GOT3 (cell line): ENCODE data around the gene EGFL7.

Source experiments
- DNase-seq: peaks from one replicate; lab custom pipeline; 2025; ENCODE audit warnings: mixed read lengths; lab: John Stamatoyannopoulos, UW

EGFL7 gene

GRCh38 chr9:136718345-136719194, 55.9 kb downstream of the EGFL7 start:
- no peak for DNase-seq

GRCh38 chr9:136719195-136719880, 56.6 kb downstream of the EGFL7 start:
- DNase-seq, result no peak

GRCh38 chr9:136720251-136720897, 57.7 kb downstream of the EGFL7 start:
- DNase-seq, result no peak

GRCh38 chr9:136720898-136721338, 58.2 kb downstream of the EGFL7 start:
- no peak for DNase-seq

GRCh38 chr9:136721339-136722092, 58.8 kb downstream of the EGFL7 start:
- DNase-seq, result no peak
